ENCODE data around the gene CFAP68.
"Not testable (repeated sequence)": the region's sequence is repeated elsewhere in the genome, so short reads cannot be mapped to it uniquely, and the experiment has no call there.

Gene CFAP68

GRCh38 chr11:111870886-111871692 is 8.3 kb upstream of the CFAP68 start, which contains the start of gene ALG9:
Gene ALG9, minus strand, starts transcription at chr11:111871581. Its CDS starts 99 bp downstream, at chr11:111871482.
- peak; percentile 76 for DNase-seq (ENCODE audit: low read depth)

GRCh38 chr11:111871693-111872161 is 7.6 kb upstream of the CFAP68 start:
- no peak for DNase-seq (ENCODE audit: low read depth)

- no peak for DNase-seq (ENCODE audit: low read depth)
Measured at GRCh38 chr11:111878385-111878848, 924 bp upstream of the CFAP68 start.

- DNase-seq (ENCODE audit: low read depth) = no peak
Measured at GRCh38 chr11:111879637-111879960, 258 bp downstream of the CFAP68 start.

- no peak for DNase-seq (ENCODE audit: low read depth)
Measured at GRCh38 chr11:111882202-111882601, 2.9 kb downstream of the CFAP68 start.

- DNase-seq (ENCODE audit: low read depth) = not testable (repeated sequence)
Measured at GRCh38 chr11:111885053-111885452, 5.7 kb downstream of the CFAP68 start.

GRCh38 chr11:111886032-111886431 is 6.7 kb downstream of the CFAP68 start:
- no peak for DNase-seq (ENCODE audit: low read depth)

- DNase-seq (ENCODE audit: low read depth) = no peak
Measured at GRCh38 chr11:111886844-111887243, 7.5 kb downstream of the CFAP68 start.

GRCh38 chr11:111905411-111905810 is 26.1 kb downstream of the CFAP68 start:
- no peak for DNase-seq (ENCODE audit: low read depth)

- no peak for DNase-seq (ENCODE audit: low read depth)
Measured at GRCh38 chr11:111906680-111907079, 27.3 kb downstream of the CFAP68 start.

- no peak for DNase-seq (ENCODE audit: low read depth)
Measured at GRCh38 chr11:111908639-111909305, 29.4 kb downstream of the CFAP68 start.

GRCh38 chr11:111909378-111909777 is 30.0 kb downstream of the CFAP68 start:
- DNase-seq (ENCODE audit: low read depth) = no peak

- no peak for DNase-seq (ENCODE audit: low read depth)
Measured at GRCh38 chr11:111910676-111911562, 31.6 kb downstream of the CFAP68 start.

- DNase-seq (ENCODE audit: low read depth) = no peak
Measured at GRCh38 chr11:111911563-111912401, 32.4 kb downstream of the CFAP68 start, which contains the start of gene CRYAB. Gene CRYAB, minus strand, starts transcription at chr11:111911770. Its CDS starts 46 bp downstream, at chr11:111911724.

GRCh38 chr11:111912535-111912934 is 33.2 kb downstream of the CFAP68 start, which contains the start of gene HSPB2:
Gene HSPB2, plus strand, starts transcription at chr11:111912734. Its CDS starts 96 bp downstream, at chr11:111912830.
- DNase-seq (ENCODE audit: low read depth) = no peak

GRCh38 chr11:111913031-111913861 is 33.9 kb downstream of the CFAP68 start:
- DNase-seq (ENCODE audit: low read depth) = no peak

- DNase-seq (ENCODE audit: low read depth) = no peak
Measured at GRCh38 chr11:111913997-111914396, 34.7 kb downstream of the CFAP68 start.

- no peak for DNase-seq (ENCODE audit: low read depth)
Measured at GRCh38 chr11:111916768-111917167, 37.4 kb downstream of the CFAP68 start.

- no peak for DNase-seq (ENCODE audit: low read depth)
Measured at GRCh38 chr11:111917312-111917711, 38.0 kb downstream of the CFAP68 start.

GRCh38 chr11:111917788-111918187 is 38.4 kb downstream of the CFAP68 start:
- DNase-seq (ENCODE audit: low read depth) = no peak
